ENCODE measurements around the gene TMC7.
"Not testable (repeated sequence)": the region's sequence is repeated elsewhere in the genome, so short reads cannot be mapped to it uniquely, and the experiment has no call there.

Gene TMC7

DNA sequence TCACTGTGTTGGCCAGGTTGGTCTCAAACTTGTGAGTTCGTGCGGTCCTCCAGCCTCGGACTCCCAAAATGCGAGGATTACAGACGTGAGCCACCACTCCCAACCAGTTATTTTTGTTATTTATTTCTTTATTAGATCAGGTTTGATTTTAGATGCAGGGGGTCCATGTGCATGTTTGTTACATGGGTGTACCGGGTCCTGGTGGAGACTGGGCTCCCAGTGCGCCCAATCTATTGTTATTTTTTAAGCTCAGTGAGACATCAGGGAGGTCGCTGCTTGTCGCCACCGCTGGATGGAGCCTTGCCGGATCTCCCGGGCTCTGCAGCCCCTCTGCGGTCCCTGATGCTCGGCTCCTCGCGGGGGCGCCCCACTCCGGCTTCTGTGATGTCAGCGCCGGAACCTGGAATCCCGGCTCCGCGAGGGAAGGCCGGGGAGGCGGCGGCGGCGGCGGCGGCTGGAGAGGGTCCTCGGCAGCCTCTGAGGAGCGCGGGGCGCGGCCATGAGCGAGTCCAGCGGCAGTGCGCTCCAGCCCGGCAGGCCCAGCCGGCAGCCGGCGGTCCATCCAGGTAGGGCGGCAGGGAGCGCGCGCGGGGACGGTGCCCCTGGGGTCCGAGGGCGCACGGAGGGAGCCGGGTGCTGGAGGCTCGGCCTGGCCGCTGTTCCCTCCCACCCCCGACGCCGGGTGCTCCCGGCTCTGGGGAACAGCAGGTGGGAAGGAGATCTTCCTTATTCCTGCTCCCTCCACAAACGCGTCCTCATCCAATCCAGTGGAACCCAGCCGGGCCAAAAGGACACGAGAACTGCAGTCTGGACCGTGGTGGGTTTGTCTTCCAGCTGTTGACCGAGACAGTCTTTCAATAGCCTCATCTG, at the start of gene TMC7:
TSS of gene TMC7 (plus strand) at position 370 of the 870 bp plus-strand sequence. CDS start at position 500, 130 bp downstream.
- no peak for DNase-seq (ENCODE audit: low read depth in 2 of 2)

DNA sequence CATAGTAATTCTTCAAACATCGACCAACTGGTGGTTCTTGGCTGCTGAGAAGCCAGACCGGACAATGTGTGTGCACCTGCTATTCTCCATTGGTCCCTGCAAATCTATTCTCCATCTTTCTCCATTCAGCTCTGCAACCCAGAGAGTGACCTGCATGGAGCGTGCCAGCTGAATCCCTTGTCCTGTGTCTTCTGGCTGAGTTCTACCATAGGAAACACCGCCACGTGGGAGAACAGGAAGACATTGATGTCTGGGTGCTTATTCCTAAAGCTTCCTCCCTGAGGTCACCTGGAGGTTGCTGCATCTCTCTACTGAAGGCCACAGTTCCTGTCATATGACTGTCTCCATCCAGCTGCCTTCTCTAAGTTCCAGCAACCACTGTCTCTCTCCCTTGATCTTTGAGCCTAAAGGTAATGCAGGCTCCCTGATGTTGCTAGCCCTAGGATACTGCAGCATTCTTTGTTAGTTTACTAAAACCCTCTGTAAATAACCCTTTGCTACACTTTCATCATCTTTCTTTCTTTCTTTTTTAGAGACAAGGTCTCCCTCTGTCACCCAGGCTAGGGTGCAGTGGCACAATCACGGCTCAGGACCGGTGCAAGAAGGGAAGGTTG, 46.9 kb upstream of the TMC7 start:
- no peak for DNase-seq (ENCODE audit: low read depth in 2 of 2)

DNA sequence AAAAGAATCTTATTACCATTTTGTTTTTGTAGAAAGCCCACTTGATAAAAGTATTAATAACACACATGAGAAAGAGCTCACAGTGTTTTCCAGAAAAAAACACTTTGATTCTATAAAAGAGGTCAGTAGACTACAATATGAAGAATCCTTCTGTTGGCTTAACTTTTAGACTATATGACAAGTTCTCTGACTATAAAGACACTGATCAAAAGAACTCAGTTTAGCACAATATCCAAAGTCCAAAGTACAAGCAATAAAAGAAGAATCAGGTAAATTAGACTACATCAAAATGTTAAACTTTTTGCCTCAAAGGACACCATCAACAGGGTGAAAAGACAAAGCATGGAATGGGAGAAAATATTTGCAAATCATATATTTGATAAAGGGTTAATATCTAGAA, 46.3 kb upstream of the TMC7 start:
- DNase-seq (ENCODE audit: low read depth in 2 of 2) = no peak

DNA sequence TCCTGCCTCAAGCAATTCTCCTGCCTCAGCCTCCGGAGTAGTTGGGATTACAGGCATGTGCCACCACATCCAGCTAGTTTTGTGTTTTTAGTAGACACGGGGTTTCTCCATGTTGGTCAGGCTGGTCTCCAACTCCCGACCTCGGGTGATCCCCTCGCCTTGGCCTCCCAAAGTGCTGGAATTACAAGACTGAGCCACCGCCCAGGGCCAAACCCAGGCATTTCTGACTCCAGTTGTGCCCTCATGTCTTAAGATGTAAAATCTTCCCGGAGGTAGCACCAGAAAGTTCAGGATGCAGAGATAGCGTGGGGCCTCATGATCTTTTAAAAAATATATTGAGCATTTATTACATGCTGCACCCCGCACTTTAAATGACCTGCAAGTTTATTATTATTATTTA, 44.7 kb upstream of the TMC7 start:
- no peak for DNase-seq (ENCODE audit: low read depth in 2 of 2)

DNA sequence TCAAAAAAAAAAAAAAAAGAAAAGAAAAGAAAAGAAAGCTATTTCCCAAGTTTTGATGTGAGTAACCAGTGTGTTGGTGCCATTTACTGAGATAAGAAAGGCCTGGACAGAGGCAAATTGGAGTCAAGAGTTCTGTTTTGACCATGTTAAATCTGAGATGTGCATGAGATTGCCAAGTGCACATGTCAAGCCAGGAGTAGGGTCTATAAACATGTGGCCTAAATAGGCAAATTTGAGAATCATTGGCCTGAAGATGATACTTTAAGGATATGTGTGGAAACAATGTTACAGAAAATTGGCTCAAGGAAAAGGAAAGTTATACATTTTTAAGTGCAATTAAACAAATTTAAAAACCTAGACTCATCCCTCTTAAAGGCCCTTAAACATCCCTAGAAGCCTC, 42.3 kb upstream of the TMC7 start:
- no peak for DNase-seq (ENCODE audit: low read depth in 2 of 2)

DNA sequence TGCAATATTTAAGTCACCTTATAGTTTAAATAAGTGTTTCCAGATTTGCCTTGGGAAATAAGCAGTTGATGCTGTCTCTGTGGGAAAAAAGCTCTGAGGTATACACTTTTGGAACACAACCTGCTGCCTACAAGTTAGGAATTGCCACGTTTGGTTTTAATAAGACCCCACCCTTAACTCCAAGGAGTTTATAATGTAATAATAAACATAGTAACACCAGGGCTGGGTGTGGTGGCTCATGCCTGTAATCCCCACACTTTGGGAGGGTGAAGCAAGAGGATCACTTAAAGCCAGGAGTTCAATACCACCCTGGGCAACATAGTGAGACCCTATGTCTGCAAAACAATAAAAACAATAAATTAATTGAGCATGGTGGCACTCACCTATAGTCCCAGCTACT, 41.7 kb upstream of the TMC7 start:
- no peak for DNase-seq (ENCODE audit: low read depth in 2 of 2)

DNA sequence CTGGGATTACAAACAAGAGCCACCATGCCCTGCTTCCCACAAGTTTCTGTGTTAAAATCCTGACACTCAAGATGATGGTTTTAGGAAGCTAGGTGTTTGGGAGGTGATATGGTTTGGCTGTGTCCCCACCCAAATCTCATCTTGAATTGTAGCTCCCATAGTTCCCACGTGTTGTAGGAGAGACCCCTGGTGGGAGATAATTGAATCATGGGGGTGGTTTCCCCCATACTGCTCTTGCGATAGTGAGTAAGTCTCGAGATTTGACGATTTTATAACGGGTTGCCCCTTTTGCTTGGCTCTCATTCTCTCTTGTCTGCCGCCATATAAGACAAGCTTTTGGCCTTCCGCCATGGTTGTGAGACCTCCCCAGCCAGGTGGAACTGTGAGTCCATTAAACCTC, 40.3 kb upstream of the TMC7 start:
- no peak for DNase-seq (ENCODE audit: low read depth in 2 of 2)

DNA sequence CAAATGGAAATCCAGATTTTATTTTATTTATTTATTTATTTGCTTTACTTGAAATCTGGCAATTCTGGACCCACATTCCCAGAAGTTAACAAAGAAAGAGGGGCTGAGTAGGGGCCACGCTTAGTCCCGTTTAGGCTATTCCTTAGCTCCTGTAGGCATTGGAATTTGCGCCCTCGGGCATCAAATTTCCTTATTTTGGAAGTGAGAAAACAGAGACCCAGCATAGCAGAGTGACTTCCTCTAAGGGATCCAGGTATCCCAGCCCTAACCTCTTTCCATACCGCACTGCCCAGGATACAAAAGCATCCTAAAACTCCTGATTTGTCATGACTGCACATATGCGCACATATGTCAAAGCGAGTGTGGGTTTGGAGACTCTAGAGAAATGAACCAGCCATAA, 38.5 kb upstream of the TMC7 start:
- DNase-seq (ENCODE audit: low read depth in 2 of 2) = no peak

DNA sequence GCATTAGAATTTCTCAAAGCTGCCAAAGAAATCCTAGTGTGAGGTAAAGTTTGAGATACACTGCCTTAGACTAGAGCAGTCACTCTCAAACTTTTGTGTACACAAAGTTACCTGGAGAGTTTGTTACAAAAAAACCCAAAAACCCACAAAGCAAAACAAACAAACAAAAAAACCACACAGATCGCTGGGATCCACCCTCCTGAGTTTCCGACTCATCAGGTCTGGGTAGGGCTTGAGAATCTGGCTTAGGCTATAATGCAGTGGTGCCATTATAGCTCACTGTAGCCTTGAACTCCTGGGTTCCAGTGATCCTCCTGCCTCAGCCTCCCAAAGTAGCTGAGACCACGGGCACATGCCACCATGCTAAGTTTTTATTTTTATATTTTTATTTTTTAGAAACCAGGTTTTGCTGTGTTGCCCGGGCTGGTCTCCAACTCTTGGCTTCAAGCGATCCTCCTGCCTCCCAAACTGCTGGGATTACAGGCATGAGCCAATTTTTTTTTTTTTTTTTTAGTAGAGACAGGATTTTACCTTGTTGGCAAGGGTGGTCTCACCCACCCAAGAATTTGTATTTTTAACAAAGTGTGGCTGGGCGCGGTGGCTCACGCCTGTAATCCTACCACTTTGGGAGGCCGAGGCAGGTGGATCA, 35.2 kb upstream of the TMC7 start:
- DNase-seq (ENCODE audit: low read depth in 2 of 2) = no peak

DNA sequence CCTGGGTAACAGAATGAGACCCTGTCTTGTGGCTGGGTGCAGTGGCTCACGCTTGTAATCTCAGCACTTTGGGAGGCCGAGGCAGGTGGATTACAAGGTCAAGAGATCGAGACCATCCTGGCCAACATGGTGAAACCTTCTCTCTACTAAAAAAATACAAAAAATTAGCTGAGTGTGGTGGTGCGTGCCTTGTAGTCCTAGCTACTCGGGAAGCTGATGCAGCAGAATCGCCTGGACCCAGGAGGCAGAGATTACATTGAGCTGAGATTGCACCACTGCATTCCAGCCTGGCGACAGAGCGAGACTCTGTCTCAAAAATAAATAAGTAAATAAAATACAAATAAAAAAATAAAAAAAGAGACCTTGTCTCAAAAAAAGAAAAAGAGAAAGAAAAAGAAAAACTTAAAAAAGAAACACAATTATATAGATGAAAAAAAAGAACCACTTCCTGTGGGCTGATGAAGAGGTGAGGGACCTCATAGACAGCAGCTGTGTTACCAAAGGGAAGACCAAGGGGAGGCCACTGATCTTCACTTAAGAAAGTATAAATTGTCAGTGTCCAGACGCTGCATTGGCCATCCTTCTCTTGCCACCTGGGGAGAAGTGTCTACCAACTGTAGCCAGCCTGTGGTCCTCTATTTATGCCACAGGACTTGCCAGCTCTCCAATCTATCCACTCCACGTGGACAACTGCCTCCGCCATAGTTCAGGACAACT, 33.1 kb upstream of the TMC7 start:
- no peak for DNase-seq (ENCODE audit: low read depth in 2 of 2)

DNA sequence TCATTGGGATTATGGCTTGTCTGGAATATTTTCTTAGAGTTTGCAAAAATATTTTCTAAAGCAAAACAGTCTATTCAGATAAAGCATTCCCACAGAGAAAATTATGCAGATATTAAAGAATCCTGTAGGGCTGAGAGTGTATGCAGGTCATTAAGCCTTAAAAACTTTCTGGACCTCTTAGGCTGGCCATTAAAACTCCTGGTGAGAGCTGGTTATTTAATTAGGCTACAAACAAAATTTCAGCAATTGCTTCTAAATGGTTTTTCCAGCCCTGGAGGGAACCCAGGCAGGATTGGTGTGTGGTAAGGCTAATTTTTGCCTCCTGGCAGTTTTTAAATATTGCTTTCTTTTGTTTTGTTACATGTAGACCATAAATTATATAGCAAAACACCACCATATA, 30.2 kb upstream of the TMC7 start:
- DNase-seq (ENCODE audit: low read depth in 2 of 2) = no peak

DNA sequence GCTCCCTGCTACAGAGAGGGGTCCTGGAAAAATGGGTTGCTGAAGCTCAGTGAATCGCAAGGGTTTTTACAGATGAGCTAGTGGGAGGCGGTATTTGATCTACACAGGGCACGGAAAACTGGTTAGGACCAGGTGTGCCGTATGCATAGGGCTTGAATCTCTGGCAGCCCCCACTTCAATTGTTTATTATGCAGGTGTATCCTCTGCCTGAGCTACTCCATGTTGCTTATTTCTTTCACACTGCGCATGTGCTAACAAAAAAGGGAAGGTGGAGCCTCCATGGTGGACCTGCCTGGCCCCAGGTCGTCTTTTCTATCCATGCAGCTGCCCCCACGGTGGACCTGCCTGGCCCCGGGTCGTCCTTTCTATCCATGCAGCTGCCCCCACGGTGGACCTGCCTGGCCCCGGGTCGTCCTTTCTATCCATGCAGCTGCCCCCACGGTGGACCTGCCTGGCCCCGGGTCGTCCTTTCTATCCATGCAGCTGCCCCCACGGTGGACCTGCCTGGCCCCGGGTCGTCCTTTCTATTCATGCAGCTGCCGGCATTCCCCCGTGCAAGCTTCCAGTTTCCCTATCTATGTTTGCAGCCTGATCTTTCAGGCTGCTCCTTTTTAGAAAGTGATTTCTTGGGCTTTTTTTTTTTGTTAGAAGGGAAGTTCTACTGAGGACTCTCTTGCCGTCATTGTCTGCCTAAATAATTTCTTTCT, 27.7 kb upstream of the TMC7 start:
- not testable (repeated sequence) for DNase-seq (ENCODE audit: low read depth in 2 of 2)

DNA sequence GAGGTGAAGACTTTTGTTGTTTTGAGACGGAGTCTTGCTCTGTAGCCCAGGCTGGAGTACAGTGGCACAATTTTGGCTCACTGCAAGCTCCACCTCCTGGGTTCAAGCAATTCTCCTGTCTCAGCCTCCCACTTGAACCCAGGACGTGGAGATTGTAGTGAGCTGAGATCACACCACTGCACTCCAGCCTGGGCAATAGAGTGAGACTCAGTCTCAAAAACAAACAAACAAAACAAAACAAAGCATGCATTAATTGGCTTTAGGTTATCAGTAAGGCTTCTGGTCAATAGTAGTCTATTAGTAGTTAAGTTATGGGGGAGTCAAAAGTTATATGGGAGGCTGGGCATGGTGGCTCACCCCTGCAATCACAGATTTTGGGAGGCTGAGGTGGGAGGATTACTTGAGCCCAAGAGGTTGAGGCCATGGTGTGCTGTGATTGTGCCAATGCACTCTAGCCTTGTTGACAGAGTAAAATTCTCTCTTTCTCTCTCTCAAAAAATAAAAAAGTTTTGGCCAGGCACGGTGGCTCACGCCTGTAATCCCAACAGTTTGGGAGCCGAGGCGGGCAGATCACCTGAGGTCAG, 27.0 kb upstream of the TMC7 start:
- DNase-seq (ENCODE audit: low read depth in 2 of 2) = not testable (repeated sequence)

DNA sequence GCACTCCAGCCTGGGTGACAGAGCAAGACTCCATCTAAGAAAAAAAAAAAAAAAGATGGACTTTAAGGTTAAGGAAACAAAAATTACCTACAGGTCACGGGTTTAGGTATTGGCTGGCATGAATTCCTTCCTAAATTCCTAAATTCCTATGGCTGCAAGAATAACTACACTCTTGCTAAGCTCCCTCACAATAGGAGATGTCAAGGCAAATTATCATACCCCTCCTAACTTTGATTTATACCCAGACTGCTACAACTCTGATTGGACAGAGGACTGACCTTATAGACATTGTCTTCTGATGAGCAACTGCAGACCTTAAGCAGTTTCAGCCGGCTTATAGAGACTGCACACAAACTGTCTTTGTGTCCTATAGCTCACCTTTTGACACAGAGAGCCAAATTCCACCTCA, 25.1 kb upstream of the TMC7 start:
- no peak for DNase-seq (ENCODE audit: low read depth in 2 of 2)

DNA sequence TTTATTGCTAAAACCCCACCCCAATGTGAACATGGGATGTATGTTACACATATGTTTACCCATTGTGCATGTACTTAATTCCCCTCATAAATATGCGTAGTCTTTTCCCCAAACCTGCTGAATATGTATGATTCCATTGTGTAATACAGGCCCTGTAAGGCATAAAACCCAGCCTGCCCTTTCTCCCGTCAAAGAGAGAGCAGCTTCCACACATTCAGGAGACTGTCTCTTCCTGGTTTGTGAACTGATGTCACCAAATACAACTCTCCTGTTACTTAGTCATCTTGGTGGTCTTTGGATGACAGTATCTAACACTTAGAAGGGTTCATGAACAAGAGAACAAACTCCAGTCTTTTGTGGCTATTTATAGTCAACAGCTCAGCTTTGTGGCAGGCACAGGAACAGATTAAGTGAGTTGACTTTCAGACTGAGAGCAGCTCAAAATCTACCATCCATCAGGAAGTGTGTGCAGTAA, 24.7 kb upstream of the TMC7 start:
- DNase-seq (ENCODE audit: low read depth in 2 of 2) = no peak

DNA sequence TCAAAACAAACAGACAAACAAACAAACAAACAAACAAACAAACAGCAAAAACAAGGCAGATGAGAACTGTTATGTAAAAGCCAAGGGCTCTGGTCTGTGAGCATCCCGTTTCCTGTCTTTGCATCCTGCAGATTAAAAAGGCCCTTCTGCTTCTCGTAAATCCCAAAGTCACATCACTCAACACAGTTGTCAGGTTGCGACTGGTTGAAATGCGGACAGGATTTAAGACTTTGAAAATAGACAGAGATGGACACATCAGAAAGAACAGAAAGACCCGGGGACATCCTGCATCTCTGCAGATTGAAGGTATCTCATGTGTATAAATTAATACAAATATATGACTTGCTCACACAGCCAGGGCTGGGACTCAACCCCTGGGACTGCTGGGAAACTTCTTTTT, 18.2 kb upstream of the TMC7 start:
- DNase-seq (ENCODE audit: low read depth in 2 of 2) = no peak

DNA sequence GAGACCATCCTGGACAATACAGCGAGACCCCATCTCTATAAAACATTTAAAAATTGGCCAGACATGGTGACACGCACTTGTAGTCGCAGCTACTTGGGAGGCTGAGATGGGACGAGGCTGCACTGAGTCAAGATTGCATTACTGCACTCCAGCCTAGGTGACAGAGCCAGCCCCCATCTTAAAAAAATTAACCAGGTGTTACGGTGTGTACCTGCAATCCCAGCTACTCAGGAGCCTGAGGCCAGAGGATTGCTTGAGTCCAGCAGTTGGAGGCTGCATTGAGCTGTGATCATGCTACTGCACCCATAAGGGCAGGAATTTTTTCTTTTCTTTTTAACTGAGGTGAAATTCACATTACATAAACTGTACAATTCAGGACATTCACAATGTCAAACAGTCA, 16.9 kb upstream of the TMC7 start:
- DNase-seq (ENCODE audit: low read depth in 2 of 2) = no peak

DNA sequence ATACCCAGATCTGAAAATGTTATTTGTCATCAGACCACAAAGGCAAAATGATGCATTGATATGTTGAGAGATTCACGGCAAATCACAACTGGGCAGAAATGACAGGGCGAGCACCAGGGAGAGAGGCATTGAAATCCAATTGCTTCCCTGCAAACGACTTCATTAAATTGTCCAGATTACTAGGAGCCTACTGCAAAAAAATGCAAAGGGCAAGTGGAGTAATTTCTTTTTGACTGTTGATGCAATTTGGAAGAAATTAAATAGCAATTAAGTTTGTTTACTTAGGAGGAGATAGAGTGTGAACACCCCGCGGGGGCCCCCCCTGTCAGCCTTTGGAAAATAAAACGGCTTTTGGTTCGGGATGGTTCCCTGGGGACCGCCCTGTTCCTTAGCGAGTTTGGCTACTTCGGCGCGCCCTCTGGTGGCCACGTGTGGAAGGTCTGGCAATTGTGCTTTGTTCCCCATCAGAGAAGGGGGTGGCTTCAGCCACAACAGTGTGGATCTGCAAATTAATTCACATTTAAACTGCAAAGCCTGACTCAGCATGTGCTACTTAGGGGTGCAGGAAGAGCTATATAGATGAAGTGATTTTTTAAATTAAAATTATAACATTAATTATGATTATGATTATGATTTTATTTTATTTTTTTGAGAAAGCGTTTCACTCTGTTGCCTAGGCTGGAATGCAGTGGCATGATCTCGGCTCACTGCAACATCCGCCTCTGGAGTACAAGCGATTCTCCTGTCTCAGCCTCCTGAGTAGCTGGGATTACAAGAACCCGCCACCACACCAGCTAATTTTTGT, 14.5 kb upstream of the TMC7 start:
- DNase-seq (ENCODE audit: low read depth in 2 of 2) = peak; percentile 48 to 58

DNA sequence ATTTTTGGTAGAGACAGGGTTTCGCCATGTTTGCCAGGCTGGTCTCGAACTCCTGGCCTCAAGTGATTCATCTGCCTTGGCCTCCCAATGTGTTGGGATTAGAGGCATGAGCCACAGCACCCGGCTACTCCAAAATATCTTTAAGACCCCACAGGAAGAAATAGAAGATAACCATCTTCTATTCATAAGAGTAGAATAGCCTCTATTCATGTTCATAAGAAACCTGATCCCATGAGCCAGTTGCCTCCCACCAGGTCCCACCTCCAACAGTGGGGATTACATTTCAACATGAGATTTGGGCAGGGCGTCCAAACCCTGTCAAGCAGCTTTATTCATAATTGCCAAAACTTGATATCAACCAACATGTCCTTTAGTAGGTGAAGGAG, 13.9 kb upstream of the TMC7 start:
- no peak for DNase-seq (ENCODE audit: low read depth in 2 of 2)

DNA sequence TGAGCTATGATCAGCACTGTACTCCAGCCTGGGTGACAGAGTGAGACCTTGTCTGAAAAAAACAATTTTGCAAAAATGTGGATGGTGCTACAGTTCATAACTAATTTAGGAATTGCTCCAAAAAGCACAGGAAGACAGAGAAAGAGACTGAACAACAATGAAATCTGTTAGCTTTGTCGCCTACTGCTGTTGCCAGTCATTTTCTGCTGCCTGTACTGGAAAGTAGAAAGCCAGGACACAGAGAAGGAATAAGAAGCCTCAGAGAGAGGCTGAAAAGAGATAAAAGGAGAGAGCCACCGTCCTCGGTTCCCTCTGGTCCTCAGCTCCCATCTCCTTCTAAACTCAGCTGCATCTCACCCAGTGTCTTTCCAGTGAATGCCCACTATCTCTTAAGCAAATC, 8.6 kb upstream of the TMC7 start:
- no peak for DNase-seq (ENCODE audit: low read depth in 2 of 2)
